Kidney (tissue), 14 donors: ENCODE data around the gene SHF. TPM values are rescaled to one million over a fixed set of nuclear protein-coding genes. Genes with fewer than 3 reads are reported as not detected.

Experiments
- DNase-seq, 5 donors: peaks; one replicate each; pipeline ENCODE4 v3.0.0-alpha.2; 2013 to 2020
- FAIRE-seq: peaks from 2 replicates; lab custom pipeline; 2012; peaks lifted over from hg19 to GRCh38; lab: Jason Lieb, UNC
- H3K27ac ChIP-seq, 2 donors: one replicate each; pipeline ENCODE4 v1.7.0; 2013; ENCODE audit warnings: low read depth in 2 of 2, low read length in 2 of 2, inconsistent platforms in 1 of 2
- H3K27me3 ChIP-seq: one replicate; pipeline ENCODE4 v1.7.1; 2013; ENCODE audit warnings: low read length, inconsistent platforms; ENCODE audit not compliant: control insufficient read depth, insufficient read depth
- H3K36me3 ChIP-seq, 3 donors: one replicate each; pipeline versions ENCODE4 v1.7.0 to v1.7.1; 2013; ENCODE audit warnings: low read length in 3 of 3, control low read depth in 1 of 3, inconsistent platforms in 1 of 3; ENCODE audit not compliant: insufficient read depth in 3 of 3, control insufficient read depth in 2 of 3
- H3K4me1 ChIP-seq, 3 donors: one replicate each; pipeline versions ENCODE4 v1.7.0 to v1.7.1; 2013; ENCODE audit warnings: low read length in 3 of 3, inconsistent platforms in 1 of 3, low read depth in 1 of 3; ENCODE audit not compliant: control insufficient read depth in 2 of 3, insufficient read depth in 2 of 3
- H3K4me3 ChIP-seq, 3 donors: one replicate each; pipeline versions ENCODE4 v1.7.0 to v1.8.1; 2013; ENCODE audit warnings: low read length in 3 of 3, control low read depth in 1 of 3, inconsistent platforms in 1 of 3
- H3K9ac ChIP-seq, 3 donors: one replicate each; pipeline versions ENCODE4 v1.7.0 to v1.7.1; 2013; ENCODE audit warnings: low read length in 3 of 3, control low read depth in 1 of 3, inconsistent platforms in 1 of 3
- H3K9me3 ChIP-seq, 3 donors: one replicate each; pipeline versions ENCODE4 v1.7.0 to v1.7.1; 2013; ENCODE audit warnings: low read length in 3 of 3, control low read depth in 1 of 3, inconsistent platforms in 1 of 3; ENCODE audit not compliant: control insufficient read depth in 2 of 3, insufficient read depth in 1 of 3
- intact Hi-C: fragments of 100-400 bp; cut with DNase I; formaldehyde crosslinking; loops from one replicate; pipeline ENCODE4 v1.11.1; 2022
- polyA plus RNA-seq: library from polyadenylated mRNA; stranded (reverse); fragments of 350-450 nt; fragmentation: Illumina TruSeq; extraction: RNeasy Lipid Tissue Mini Kit (QIAGEN cat#74804); gene quantifications from one replicate; pipeline ENCODE4 v1.2.3, GENCODE V29; 2014; ENCODE audit warnings: low read depth, low replicate concordance; ENCODE audit not compliant: insufficient read depth
- total RNA-seq: library from RNA; stranded (reverse); fragmentation: NEBNext Ultra II Directional; extraction: Animal tissue kit (Norgen Biotek cat#: 25700); gene quantifications from one replicate; pipeline ENCODE4 v1.2.1, GENCODE V29; 2021
- TF ChIP-seq, protein P1 (sequence below): IDR thresholded peaks from 3 replicates; pipeline ENCODE4 v1.5.1; 2012; ENCODE audit warnings: mild to moderate bottlenecking, moderate library complexity, borderline replicate concordance; ENCODE audit not compliant: insufficient read depth; ENCODE audit errors: extremely low read depth
- donor health status: control.
- donor health status: control.
- donor health status: control.
- donor health status: control.
- donor health status: control.
- donor health status: DM: yes; HTN: yes; CAD: no.
- donor health status: Normal renal cell carcinoma (clear cell type).

SHF gene
- total and polyA plus RNA-seq, 2 donors from 2014 or later: 5.2 to 7.7 TPM

DNA sequence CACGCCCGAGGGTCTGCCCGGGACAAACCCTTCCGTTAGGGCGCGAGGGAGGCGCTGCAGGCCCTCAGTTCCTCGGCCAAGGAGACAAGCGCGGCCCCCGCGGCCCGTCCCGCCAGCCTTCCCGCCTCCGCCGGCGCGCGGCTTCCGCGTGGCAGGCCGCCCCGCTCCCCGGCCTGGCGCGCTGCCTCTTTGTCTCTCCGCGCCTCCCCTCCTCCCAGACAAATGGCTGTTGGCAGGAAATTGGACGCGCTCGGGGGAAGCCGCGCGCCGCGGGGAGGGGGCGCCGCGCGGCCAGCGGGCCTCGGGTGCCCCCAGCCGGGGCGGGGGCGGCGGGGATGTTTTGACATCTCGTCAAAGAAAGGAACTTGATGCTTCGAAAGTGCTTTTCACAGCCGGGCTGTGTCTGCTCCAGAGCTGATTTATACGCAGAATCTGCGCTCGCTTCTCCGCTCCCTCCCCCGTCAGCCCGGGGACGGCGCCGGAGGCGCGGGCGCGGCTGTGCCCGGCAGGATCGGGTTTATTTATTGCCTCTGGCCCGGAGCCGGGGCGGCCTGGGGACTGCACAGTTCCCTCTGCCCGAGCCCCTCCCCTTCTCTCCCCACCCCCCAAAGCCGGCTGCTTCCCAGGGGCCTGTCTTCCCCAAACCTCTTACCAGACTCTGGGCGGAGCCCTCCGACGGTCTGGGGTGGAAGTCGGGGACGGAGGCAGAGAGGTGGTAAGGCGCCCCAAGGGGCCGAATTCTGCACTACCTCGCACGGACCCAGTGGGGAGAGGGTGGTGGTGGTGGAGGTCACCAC, 20.7 kb downstream of the SHF start:
- peak; percentile 90 to 96 (median 95) for DNase-seq
- no peak for FAIRE-seq
- Histone ChIP-seq H3K9ac (peak overlapping the region in 2 of 3 donors; percentile 70 to 82), H3K4me1 (peaks cover 0 to 8% (median 0%) of the 10 kb centered on the region in 3 donors), H3K27me3 (no peaks in the 10 kb centered on the region), H3K36me3 (no peaks in the 10 kb centered on the region), H3K4me3 (peak overlapping the region; percentile 36 to 73 (median 72)), H3K27ac (peak overlapping the region; percentile 85 to 86), H3K9me3 (no peaks in the 10 kb centered on the region)
- TF ChIP-seq, protein P1, sequence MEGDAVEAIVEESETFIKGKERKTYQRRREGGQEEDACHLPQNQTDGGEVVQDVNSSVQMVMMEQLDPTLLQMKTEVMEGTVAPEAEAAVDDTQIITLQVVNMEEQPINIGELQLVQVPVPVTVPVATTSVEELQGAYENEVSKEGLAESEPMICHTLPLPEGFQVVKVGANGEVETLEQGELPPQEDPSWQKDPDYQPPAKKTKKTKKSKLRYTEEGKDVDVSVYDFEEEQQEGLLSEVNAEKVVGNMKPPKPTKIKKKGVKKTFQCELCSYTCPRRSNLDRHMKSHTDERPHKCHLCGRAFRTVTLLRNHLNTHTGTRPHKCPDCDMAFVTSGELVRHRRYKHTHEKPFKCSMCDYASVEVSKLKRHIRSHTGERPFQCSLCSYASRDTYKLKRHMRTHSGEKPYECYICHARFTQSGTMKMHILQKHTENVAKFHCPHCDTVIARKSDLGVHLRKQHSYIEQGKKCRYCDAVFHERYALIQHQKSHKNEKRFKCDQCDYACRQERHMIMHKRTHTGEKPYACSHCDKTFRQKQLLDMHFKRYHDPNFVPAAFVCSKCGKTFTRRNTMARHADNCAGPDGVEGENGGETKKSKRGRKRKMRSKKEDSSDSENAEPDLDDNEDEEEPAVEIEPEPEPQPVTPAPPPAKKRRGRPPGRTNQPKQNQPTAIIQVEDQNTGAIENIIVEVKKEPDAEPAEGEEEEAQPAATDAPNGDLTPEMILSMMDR: peak; percentile 53
- intact Hi-C loops: no loop called here

DNA sequence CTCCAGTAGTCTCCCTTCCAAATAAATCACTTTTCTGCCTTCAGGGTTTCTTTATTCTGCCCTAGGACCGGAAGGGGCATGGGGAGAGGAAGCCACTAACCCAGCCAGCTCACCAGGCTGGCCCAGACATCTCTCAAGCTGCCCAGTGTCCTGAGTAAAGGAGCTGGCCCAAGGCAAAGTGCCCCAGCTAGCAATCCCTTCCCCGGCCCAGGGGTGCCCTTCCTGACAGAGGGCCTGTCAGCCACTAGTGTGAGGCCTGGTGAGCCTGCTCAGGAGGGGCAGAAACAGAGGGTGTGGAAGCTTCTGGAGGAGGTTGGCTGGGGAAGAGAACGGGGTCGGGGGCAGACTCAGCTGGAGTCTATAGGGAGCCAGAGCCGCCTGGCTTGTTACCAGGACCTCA, 22.2 kb downstream of the SHF start:
- no peaks in the 10 kb centered on the region for H3K36me3 ChIP-seq
- H3K4me1 ChIP-seq: peaks cover 0 to 8% (median 0%) of the 10 kb centered on the region in 3 donors
- H3K27me3 ChIP-seq: no peaks in the 10 kb centered on the region
- DNase-seq (peak in 1 of 5 donors; percentile 64), FAIRE-seq (no peak)
- no peak overlapping the region for H3K27ac ChIP-seq
- no peak overlapping the region for H3K9ac ChIP-seq
- TF ChIP-seq, protein P1: no peak
- no peak overlapping the region for H3K4me3 ChIP-seq
- H3K9me3 ChIP-seq: no peaks in the 10 kb centered on the region
- intact Hi-C loops: no loop called here

DNA sequence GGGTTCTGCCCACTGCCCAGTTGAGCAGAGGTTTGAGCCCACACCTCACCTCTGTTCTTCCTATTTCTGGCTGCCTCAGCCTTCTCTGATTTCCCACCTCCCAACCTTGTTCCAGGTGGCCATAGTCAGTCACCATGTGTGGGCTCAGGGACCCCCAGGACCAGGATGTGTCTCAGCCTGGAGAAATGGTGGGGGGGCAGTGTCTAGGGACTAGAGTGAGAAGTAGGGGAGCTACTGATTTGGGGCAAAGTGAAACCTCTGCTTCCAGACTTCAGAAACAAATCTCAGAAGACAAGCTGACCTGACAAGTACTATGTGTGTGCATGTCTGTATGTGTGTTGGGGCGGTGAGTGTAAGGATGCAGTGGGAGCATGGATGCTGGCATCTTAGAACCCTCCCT, 22.9 kb downstream of the SHF start:
- Histone ChIP-seq H3K9ac (no peak overlapping the region), H3K9me3 (no peaks in the 10 kb centered on the region), H3K27ac (no peak overlapping the region), H3K4me1 (peaks cover 0 to 8% (median 0%) of the 10 kb centered on the region in 3 donors), H3K27me3 (no peaks in the 10 kb centered on the region), H3K4me3 (no peak overlapping the region), H3K36me3 (no peaks in the 10 kb centered on the region)
- intact Hi-C loops: no loop called here
- FAIRE-seq (no peak), DNase-seq (peak in 1 of 5 donors; percentile 22)
- TF ChIP-seq, protein P1: no peak
